PFSK-1 (cell line): ENCODE data around the gene OR4C45.

Source experiments
- FOXP2 ChIP-seq: optimal IDR thresholded peaks from 2 replicates; pipeline ENCODE3; 2011; ENCODE audit warnings: borderline replicate concordance, control low read depth, inconsistent platforms; ENCODE audit not compliant: insufficient read depth; ENCODE audit errors: extremely low read length, extremely low read depth
- POLR2AphosphoS5 ChIP-seq: IDR thresholded peaks from 2 replicates; pipeline ENCODE4 v1.6.1; 2012; ENCODE audit warnings: low read depth, mild to moderate bottlenecking, control low read depth, low read length, moderate library complexity
- REST ChIP-seq, 2 experiments: IDR thresholded peaks; 2 replicates each; pipeline versions ENCODE4 v1.6.1 to v1.8.0; 2011 to 2012; ENCODE audit warnings: low read depth in 2 of 2, low read length in 2 of 2, control low read depth in 1 of 2, inconsistent platforms in 1 of 2, mild to moderate bottlenecking in 1 of 2, moderate library complexity in 1 of 2; ENCODE audit not compliant: insufficient read depth in 1 of 2
- SIN3A ChIP-seq: IDR thresholded peaks from 2 replicates; pipeline ENCODE4 v1.6.1; 2012; ENCODE audit warnings: mild to moderate bottlenecking, low read length, moderate library complexity, borderline replicate concordance; ENCODE audit not compliant: insufficient read depth
- TAF1 ChIP-seq: IDR thresholded peaks from 2 replicates; pipeline ENCODE4 v1.6.1; 2012; ENCODE audit warnings: low read length, control low read depth, borderline replicate concordance; ENCODE audit not compliant: insufficient read depth

Gene OR4C45

GRCh38 chr11:50070389-50070788 is 37.7 kb downstream of the OR4C45 start:
- TF ChIP-seq POLR2AphosphoS5 (no peak), FOXP2 (no peak), TAF1 (no peak), REST (IDR thresholded peaks at IDR 0.05; ENCODE audit: insufficient read depth in 1 of 2, low read depth in 2 of 2, low read length in 2 of 2) (no peak), SIN3A (no peak)

GRCh38 chr11:50071584-50072225 is 39.0 kb downstream of the OR4C45 start:
- no peak for TF ChIP-seq POLR2AphosphoS5
- no peak for TF ChIP-seq REST (IDR thresholded peaks at IDR 0.05; ENCODE audit: insufficient read depth in 1 of 2, low read depth in 2 of 2, low read length in 2 of 2)
- TF ChIP-seq FOXP2, result no peak
- TF ChIP-seq SIN3A, result no peak
- TF ChIP-seq TAF1, result no peak

- TF ChIP-seq REST (IDR thresholded peaks at IDR 0.05; ENCODE audit: insufficient read depth in 1 of 2, low read depth in 2 of 2, low read length in 2 of 2), result no peak
- TF ChIP-seq SIN3A, result no peak
- TF ChIP-seq POLR2AphosphoS5, result no peak
- TF ChIP-seq FOXP2, result no peak
- TF ChIP-seq TAF1, result no peak
Measured at GRCh38 chr11:50072226-50073112, 39.8 kb downstream of the OR4C45 start.

GRCh38 chr11:50073113-50074105 is 40.7 kb downstream of the OR4C45 start:
- TF ChIP-seq REST (IDR thresholded peaks at IDR 0.05; ENCODE audit: insufficient read depth in 1 of 2, low read depth in 2 of 2, low read length in 2 of 2), result no peak
- TF ChIP-seq SIN3A, result no peak
- TF ChIP-seq TAF1, result no peak
- no peak for TF ChIP-seq POLR2AphosphoS5
- TF ChIP-seq FOXP2, result no peak
